Dedifferentiated amniotic fluid mesenchymal stem cell (primary cell): ENCODE measurements around the gene XKR8.

Experiments
- DNase-seq: peaks from one replicate; pipeline ENCODE4 v3.0.0-alpha.2; 2016; ENCODE audit errors: extremely low spot score

XKR8 gene

GRCh38 chr1:27956761-27957160, 3.0 kb upstream of the XKR8 start:
- no peak for DNase-seq

DNA sequence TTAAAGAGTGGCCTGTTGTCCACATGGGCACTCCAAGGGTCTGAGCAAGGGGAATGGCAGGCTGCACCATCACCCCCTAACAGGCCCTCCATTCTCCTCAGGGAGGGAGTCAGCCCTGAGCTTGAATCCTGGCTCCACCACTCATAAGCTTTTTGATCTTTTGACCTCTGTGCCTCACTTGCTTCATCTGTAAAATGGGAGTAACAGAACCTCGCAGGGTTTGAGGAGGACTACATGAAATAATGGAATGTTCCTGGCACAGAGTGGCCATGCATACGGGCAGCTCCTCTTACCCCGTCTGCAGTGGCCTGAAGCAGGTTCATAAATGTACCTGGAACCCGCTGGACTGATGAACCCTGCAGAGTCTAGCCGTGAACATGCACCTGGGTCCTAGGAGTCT, 2.1 kb upstream of the XKR8 start:
- no peak for DNase-seq

GRCh38 chr1:27958513-27958912, 1.3 kb upstream of the XKR8 start:
- DNase-seq = no peak

- DNase-seq = peak; percentile 29
These were observed 1.2 kb downstream of the XKR8 start for GRCh38 chr1:27960762-27961645.

DNA sequence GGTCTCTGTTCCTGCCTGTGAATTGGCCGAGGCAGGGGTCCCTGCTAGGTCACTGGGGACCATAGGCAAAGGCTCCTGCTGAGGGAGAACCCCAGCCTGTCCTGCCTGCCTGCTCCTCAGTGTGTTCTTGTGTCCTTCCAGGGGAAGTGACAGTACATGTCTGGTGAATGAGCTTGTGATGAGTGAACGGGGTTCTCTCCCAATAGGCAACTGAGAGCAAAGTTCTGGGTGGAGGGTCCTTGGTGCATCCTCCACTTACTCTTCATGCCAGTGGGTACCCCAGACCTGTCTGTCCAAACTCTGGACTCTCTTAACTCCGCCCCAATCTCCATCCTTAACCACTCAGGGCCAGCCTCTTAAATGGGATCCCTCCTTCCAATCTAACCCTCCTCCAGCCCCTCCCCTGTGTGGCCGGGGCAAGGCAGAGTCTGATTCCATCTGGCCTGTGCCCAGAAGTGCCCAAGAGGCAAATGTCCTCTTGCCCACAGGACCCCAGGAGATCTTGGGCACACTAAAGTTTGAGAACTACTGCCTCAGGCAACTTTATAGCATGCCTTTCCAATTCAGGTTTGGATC, 2.0 kb downstream of the XKR8 start:
- no peak for DNase-seq

- no peak for DNase-seq
These were observed 3.6 kb downstream of the XKR8 start for GRCh38 chr1:27963393-27963792.

GRCh38 chr1:27966402-27967105, 6.8 kb downstream of the XKR8 start:
- no peak for DNase-seq

- no peak for DNase-seq
These were observed 7.5 kb downstream of the XKR8 start for GRCh38 chr1:27967106-27967883.

DNA sequence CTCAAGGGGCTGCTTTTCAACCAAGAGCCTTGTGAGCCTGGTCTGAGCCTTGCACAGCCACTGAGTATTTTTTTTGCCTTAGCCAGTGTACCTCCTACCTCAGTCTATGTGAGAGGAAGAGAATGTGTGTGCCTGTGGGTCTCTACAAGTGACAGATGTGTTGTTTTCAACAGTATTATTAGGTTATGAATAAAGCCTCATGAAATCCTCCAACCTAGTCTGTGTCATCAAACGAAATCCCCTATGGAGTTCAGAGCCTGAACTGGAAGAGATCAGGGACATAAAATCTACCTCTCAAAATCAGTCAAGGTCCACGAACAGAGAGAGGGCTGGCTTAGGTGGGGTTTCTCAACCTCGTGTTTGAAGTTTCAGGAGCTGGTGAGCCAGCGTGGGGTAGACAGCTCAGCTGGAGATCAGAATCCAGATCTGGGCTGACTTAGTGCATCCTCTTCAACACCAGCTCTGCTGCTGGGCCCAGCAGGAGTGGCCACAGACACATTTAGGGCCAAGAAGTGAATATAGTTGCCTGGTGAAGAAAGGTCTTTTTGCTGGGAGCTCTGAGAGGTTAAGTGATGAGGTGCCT, 8.2 kb downstream of the XKR8 start:
- no peak for DNase-seq

DNA sequence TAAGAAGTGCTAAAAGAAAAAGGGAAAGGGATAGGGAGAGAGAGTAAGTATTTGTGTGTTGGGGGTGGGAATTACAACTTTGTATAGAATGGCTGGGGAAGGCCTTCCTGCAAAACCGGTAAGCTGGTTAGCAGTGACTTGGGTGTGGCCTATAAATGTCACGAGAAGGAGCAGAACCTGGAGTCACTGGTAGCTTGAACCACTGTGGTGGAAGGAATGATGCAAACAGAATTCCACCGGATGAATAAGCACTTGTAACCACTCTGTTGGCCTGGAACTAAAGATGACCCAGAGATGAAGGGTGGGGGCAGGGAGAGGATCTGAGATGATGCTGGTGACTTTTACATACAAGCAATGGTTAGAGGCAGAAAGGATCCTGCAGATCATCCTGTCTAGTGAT, 8.9 kb downstream of the XKR8 start:
- peak; percentile 81 for DNase-seq

GRCh38 chr1:27970401-27970800, 10.6 kb downstream of the XKR8 start:
- DNase-seq = peak; percentile 60

DNA sequence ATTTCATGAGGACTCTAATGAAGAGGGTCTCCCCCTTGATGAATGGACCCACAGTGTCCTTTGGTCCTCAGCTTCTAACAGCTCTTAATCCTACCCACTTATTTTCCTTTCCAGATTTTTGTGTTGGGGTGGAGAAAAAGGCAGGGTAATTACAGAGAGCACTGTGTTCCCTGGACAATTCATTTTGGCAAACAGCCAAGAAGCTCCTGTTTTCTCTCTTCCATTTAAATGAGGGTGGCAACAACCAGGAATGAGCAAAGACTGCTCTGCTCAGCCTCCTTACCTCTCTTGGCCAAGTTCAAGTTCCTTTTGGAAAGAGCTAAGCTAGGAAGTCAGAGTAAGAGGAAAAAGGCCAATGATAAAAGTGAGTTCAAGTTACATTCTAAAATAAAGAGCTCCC, 11.9 kb downstream of the XKR8 start:
- no peak for DNase-seq

DNA sequence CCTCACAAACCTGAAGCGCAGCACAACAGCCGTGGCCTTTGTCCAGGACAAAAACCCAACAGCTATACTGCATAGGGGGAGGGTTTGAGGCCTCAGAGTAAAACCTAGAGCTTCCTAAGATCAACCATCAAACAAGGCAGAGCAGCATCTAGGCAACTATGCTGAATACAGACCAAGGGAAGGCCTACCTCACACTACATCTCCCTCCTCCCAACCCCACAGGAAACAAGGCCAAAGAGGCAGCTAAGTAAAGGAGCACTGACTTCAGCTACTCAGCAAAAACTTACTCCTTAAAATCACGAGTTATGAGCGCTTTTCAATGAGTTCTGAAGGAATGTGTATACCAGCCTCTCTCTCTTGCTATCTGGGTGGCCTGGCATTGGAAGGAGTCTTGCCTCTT, 12.4 kb downstream of the XKR8 start:
- no peak for DNase-seq

DNA sequence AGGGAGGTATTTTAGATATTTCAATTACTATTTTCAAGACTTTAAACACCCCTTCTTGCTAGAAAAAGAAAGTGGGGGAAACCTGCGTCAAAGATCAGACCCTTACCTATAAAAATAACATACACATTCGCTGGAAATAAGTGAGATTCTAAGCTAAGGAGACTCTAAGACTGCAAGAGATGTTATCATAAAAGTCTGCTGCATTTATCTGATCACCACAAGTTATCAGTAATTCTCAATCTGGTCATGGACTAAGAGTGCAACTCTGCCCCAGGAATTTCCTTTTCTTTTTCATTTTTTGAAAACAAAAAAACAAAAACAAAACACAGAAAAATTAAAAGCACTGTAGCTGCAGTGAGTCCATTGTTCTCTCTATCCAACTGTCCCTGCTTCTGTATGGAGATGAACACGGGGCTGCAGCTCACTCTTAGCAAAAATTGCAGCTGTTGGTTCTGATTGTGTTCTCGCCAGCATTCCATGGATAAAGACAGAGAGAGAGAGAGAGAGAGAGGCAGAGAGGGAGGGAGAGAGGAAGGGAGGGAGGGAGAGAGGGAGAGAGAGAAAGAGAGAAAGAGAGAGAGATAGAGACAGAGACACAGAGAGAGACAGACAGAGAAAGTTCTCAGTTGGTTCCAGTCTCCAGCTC, 14.1 kb downstream of the XKR8 start:
- DNase-seq = no peak

- DNase-seq = no peak
These were observed 14.6 kb downstream of the XKR8 start for GRCh38 chr1:27974417-27974781.

DNA sequence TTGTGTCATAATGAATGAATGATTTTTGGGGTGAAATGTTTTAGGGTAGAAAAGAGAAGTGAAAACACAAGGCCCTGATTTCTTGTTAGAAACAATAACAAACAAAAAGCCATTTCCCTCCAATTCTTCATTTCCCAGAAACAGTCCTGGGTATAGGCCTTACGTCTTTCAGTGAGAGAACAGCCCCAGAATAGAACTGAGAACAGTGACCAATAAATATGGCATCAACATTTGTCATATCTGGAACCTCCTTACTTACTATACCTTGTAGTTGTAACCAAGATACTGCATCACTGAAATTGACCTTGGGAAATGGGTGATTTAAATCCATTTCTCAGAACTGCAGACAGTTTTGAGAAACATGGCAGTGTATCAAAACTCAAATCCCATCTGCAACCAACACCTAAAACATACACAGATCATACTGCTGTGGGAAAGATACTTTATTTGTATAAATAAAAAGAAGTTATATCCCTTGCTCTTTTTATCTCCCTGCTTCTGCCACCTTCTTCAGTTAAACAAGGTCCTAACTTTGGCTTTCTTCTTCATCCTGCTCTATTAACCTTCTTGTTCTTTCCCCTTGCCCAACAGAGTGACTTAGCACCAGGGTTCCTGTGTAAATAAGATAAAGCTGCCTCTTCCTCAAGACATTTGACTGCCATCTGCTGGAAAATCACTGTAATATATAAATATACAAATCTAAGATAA, 19.5 kb downstream of the XKR8 start:
- DNase-seq = peak; percentile 86

DNA sequence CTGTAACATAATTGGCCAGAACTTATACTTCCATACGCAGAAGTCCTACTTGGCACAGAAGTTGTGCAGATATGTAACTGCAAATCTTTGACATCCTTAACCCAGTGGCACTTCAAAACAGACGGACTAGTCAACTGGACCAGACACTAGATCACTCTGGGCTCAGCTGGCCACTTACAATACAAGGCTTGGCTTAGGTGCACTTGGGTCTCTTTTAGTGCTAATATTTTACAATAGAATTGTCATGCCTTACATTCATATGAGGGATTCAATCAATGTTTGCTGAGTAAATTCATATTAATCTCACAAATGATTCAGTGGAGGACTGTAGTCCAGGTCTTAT, 20.1 kb downstream of the XKR8 start:
- no peak for DNase-seq

GRCh38 chr1:27980216-27980845, 20.6 kb downstream of the XKR8 start:
- no peak for DNase-seq

- DNase-seq = no peak
These were observed 21.4 kb downstream of the XKR8 start for GRCh38 chr1:27981145-27981544.

- no peak for DNase-seq
These were observed 31.3 kb downstream of the XKR8 start for GRCh38 chr1:27990920-27991537.
